NCI-H1417 treated with DMSO at 0.1 percent for 48 hours (cell line): Measurements from ENCODE around the gene GLI3.

Source experiments
- DNase-seq: peaks from one replicate; lab custom pipeline; 2025; lab: John Stamatoyannopoulos, UW

Gene GLI3

GRCh38 chr7:41928166-41928565 is 308.8 kb downstream of the GLI3 start:
- DNase-seq, result no peak

DNA sequence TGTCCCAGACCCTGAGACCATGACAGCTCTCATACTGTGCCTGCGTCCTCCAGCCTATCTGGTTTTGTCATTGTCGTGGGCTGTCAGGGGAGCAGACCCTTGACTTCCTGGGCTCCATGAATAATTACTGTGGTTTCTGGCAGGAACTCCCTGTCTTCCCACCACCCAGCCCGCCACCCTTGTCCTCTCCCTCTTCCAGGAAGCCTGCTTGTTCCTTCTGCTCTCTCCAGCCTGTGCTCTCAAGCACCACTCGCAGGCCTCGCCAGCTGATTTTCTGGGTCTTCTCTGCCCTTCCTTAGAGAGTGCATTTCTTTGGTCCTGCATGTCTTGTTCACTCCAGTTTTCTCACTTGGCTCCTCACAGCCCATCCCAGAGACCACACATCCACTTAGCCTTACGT is 309.6 kb downstream of the GLI3 start:
- DNase-seq, result no peak

DNA sequence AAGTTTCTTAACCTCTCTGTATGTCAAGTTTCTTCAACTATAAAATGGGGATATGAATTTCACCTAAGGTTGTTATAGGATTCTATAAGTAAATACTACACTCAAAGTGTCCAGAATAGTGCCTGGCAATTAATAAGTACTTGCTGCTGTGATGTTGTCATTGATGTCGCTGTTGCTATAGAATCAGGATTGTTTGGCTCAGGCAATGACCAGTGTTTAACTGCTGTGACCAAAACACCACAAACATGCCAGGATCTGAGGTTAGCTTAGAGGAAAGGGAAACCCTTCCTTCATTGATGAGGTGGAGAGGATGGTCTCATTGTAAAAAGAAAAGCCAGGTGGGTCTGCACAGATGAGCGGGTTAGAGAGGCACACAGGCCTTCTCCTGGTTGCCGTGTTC is 311.1 kb downstream of the GLI3 start:
- no peak for DNase-seq

DNA sequence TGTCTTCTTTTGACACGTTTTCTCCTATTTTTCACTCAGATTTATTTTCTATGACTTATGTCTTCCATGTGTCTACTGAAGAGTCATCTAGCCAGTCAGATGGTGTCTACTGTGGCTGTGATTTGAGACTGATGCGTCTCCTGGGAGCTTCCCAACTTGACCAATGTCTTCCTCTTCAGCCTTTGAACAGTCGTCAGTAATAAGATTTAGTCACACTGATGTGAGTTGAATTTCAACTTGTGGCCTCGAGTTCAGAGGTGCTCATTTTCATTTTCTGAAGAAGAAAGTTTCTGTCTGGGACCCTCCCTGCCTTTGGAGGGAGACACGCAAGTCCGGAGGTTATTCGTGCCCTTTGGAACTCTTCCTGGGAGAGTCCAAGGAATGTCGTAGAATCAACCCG is 312.2 kb downstream of the GLI3 start:
- no peak for DNase-seq

DNA sequence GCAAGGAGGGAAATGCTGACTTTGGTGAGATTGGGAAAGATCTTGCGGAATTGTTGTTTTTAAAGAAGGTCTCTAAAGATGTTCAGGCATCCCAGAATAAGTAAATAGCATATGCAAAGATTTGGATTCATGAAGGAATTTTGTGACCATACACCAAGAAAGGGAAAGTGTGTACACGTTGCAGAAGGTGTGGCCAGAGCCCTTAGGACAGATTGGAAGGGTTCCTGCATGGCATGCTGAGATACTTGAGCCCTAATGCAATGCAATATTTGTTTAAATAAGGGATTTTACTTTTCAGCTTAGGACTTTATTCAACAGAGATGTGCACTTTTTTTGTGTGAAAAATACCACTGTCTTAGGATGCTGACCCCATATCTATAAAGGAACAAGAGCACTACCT is 314.6 kb downstream of the GLI3 start:
- no peak for DNase-seq

- DNase-seq, result no peak
These were observed 315.5 kb downstream of the GLI3 start for GRCh38 chr7:41921453-41921981.

DNA sequence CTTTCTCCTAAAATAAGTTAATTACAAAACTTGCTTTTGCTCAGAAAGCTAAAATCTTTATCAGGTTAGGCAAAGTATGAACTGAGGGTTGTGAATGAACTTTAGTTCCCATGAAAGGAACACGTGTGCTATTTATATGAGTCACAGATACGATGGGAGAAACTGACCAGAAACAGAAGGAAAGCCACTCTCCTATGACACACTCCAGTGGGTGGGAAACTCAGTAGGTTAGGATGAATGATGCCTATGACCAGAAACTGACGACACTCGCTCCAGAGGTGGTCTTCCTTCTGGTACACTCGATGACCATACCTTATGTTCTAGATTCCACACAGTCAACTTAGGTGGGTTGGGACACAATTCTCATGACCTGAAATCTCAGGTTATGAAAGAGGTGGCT is 318.4 kb downstream of the GLI3 start:
- no peak for DNase-seq

- DNase-seq, result no peak
These were observed 320.5 kb downstream of the GLI3 start for GRCh38 chr7:41916450-41916927.

- DNase-seq, result no peak
These were observed 321.1 kb downstream of the GLI3 start for GRCh38 chr7:41915871-41916270.

GRCh38 chr7:41912851-41913567 is 324.0 kb downstream of the GLI3 start:
- DNase-seq, result no peak

DNA sequence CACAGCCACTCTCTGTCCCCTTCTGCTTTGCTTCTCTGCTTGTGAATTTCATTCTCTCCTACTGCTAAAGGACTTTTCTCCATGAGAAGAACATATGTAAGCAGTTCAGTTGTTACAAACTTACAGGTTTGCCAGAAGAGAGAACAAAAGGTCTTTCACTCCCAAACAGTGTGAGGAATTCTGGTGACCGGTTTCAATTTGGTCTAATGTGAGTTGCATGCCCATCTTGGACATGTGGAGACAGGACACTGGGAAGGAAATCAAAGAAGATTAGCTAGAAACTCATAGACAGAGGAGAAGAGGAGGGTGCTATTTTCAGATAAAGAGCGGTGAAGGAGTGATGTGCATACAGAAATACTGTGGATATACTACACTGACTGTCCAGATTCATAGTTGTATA is 324.6 kb downstream of the GLI3 start:
- no peak for DNase-seq

GRCh38 chr7:41911792-41912191 is 325.2 kb downstream of the GLI3 start:
- no peak for DNase-seq
